Mucosa of gallbladder (tissue), 1 donor: ENCODE data around the gene HMBS. TPM values are rescaled to one million over a fixed set of nuclear protein-coding genes. Genes with fewer than 3 reads are reported as not detected.
"Not testable (repeated sequence)": the region's sequence is repeated elsewhere in the genome, so short reads cannot be mapped to it uniquely, and the experiment has no call there.

Experiments
- DNase-seq: peaks from one replicate; pipeline ENCODE4 v3.0.0-alpha.2; 2020; ENCODE audit warnings: low spot score
- total RNA-seq: library from RNA; stranded (reverse); gene quantifications from one replicate; pipeline ENCODE4 v1.2.1, GENCODE V29; 2021
- donor health status: DM: no; HTN: no; CAD: no.

Gene HMBS
- total RNA-seq, 1 donor from 2014 or later = 12.3 TPM

DNA sequence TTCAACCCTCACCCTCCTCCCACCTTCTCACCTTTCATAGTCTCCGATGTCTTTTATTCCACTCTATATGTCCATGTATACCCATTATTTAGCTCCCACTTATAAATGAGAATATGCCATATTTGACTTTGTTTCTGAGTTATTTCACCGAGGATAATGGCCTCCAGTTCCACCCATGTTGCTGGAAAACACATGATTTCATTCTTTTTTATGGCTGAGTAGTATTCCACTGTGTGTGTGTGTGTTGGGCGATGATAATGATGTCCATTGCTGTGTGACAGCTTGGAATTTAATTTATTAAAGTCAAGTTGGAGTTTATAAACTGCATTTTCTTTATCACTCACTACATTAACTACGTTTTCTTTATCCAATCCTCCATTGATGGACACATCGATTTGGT is 33.5 kb downstream of the HMBS start:
- no peak for DNase-seq

DNA sequence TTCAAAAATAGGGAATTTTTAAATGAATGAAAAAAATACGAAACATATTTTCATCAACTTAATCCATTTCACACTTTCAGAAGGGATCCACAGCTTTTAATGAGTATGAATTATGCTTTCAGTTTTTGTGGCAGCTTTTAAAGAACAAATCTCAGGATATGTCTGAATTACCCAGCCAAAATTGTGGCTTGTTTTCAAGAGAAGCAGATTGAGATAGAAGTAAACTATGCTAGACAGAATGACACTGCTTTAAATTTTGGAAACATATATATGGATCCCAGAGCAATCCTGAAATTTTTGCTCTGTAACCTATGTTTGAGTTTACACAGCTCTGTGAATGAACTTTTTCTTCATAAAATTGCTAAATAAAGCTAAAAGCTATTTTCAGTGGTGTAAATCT is 34.3 kb downstream of the HMBS start:
- no peak for DNase-seq

DNA sequence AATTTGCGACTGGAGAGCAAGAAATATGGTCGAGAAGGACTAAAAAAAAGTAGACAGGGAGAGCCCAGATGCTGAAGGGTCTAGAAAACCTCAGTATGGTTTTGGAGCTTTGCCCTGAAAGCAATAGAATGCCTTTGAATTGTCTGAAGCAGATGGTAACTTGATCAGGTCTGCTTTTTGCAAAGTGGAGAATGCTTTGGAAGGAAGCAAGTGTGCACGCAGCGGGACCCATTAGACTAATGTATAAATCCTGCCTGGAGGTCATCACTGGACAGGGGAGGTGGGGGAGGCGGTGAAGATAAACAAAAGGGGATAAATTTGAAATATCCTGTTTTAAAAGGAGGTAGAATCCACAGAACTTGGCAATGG is 35.9 kb downstream of the HMBS start:
- no peak for DNase-seq

DNA sequence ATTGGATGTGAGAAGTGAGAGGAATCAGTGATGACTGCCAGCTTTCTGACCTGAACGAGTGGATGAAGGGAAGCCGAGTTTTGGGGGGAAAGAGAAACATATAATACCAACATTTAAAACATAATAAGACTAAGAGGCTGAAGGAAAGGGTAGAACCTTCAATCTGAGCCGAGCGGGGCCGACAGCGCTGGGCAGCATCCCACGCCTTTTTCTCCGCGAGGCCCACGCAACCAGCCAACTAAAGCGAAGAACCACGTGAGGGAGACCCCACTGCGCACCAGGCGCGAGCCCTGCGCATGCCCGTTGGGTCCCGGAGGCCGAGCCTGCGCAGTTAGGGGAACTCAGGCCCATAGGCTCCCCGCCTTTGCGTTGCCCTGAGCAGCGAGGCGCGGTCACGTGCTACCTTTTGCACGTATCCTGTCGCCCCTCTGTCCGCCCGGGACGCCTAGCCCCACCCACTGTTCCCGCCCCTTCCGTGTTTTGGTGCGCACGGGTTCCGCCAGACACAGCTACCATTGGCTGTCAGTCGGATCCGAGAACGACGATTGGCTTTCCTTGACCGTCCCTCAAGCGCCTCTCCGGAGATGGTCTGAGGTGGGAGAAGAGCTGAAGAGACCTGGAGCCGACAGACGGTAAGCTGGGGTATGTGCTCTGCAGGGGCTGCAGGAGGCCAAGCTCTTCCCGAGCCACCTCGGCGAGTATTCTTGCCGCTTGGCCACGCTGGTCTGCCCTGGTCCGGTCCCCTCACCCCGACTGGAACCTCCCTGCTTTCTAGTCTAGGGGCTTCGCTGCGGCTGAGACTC is 36.5 kb downstream of the HMBS start, which contains the start of gene HINFP:
Gene HINFP (plus strand): TSS at position 573 of the 803 bp plus-strand sequence. CDS start 5,365 bp downstream, outside the sequence.
- DNase-seq = peak; percentile 99

DNA sequence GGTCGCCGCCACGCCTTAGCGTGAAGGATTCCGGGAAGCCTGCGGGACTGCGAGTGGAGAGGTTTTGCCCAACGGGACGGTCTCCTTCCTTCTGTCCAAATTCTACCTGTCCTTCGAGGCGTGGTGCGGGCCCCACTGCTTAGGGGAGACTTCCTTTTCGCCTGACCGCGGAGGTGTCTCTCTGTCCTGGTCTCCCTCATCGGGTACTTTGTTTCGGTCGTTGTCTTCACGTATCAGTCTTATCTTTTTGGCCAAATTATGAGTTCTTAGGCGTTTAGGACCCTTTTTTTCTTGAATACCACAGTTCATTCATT is 37.1 kb downstream of the HMBS start:
- no peak for DNase-seq

DNA sequence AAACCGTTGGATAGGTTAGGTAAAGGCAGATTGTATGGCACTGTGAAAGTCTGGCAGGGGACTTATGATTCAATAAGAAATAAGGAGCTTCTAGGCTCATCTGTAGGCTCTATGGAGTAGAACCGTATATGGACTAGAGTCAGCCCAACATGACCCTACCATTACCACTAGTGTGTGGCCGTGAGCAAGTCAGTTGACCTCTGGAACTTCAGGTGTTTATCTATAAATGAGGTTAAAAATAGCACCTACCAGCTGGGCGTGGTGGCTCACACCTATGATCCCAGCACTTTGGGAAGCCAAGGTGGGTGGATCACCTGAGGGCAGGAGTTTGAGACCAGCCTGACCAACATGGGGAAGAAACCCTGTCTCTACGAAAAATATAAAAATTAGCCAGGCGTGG is 41.1 kb downstream of the HMBS start:
- DNase-seq = no peak

DNA sequence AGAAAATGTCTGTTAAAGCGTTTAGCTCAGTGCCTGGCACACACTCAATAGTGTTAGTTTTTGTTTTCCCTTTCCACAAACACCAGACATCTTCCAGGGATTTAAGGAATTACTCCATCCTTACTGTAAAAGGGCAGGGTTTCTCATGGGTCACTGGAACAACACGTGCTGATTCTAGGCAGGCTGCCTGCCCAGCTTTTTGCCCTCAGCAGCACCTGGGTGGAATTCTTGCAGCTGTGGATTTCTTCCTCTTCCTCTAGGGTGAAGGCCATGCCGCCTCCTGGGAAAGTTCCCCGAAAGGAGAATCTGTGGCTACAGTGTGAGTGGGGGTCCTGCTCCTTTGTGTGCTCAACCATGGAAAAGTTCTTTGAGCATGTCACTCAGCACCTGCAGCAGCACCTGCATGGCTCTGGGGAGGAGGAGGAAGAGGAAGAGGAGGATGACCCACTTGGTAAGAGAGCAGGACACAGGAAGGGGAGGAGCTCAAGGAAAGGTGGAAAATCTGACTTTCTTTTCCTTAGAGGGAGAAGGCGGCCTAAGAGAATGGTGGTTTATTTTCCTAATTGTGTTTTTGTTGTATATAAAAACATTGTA is 42.1 kb downstream of the HMBS start:
- no peak for DNase-seq

DNA sequence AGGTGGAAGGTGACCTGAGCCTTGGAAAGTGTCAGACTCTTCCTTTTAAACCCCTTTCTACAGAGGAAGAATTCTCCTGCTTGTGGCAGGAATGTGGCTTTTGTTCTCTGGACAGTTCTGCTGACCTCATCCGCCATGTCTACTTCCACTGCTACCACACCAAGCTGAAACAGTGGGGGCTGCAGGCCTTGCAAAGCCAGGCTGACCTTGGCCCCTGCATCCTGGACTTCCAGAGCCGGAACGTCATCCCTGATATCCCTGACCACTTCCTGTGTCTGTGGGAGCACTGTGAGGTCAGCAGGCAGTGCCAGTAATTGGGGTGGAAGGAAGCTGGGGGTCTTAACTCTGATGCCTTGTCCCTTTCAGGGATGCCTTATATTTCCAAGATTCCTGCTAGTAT is 46.0 kb downstream of the HMBS start:
- no peak for DNase-seq

DNA sequence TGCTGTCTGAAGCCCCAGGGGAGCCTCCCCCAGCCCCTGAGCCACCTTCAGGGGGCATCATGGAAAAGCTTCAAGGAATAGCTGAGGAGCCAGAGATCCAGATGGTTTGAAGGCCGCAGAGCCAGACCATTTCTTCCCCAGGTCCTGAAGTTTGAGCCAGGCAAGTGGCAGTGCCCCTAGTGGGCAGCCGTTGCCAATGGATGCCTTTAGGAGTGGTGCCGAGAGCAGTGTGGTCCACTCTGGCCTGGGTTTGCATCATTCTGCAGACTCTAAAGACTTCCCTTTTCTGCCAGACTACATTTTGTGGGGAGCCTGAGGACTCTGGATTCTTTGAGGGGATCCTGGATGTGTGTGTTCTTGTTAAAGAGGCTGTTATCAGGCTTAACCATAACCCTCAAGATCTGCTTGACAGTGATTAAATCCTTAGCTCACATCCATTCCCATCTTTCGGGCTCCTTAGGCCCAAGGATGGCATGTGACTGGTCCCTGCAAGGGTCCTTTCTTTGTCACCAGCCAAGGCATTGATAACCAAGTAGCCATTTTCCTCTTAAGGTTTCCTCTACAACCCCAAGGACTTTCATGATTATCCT is 49.8 kb downstream of the HMBS start:
- DNase-seq = no peak

DNA sequence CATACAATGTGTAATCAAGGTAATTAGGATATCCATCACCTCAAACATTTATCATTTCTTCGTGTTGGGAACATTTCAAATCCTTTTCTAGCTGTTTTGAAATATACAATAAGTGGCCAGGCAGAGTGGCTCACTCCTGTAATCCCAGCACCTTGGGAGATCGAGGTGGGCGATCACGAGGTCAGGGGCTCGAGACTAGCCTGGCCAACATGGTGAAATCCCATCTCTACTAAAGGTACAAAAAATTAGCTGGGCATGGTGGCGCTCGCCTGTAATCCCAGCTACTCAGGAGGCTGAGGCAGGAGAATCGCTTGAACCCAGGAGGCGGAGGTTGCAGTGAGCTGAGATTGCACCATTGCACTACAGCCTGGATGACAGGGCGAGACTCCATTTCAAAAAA is 54.6 kb downstream of the HMBS start:
- DNase-seq = not testable (repeated sequence)

Other genes with a start within 250 kb of the HMBS start
- 0.06 TPM for gene CXCR5, start 201.0 kb upstream of the HMBS start, total RNA-seq
- 107 TPM for gene BCL9L, start 159.0 kb upstream of the HMBS start, total RNA-seq
- gene UPK2, start 128.6 kb upstream of the HMBS start, total RNA-seq = not detected
- not detected for gene FOXR1, start 113.1 kb upstream of the HMBS start, total RNA-seq
- gene CENATAC, start 86.7 kb upstream of the HMBS start, total RNA-seq = 23.2 TPM
- 662 TPM for gene RPS25, start 66.5 kb upstream of the HMBS start, total RNA-seq
- gene TRAPPC4, start 66.1 kb upstream of the HMBS start, total RNA-seq = 82.6 TPM
- gene SLC37A4, start 54.0 kb upstream of the HMBS start, total RNA-seq = 64.3 TPM
- gene HYOU1, start 27.7 kb upstream of the HMBS start, total RNA-seq = 201 TPM
- gene VPS11, start 17.1 kb upstream of the HMBS start, total RNA-seq = 33.4 TPM
- gene DPAGT1, start 17.0 kb downstream of the HMBS start, total RNA-seq = 65.9 TPM
- 21.9 TPM for gene C2CD2L, start 22.5 kb downstream of the HMBS start, total RNA-seq
- gene HINFP, start 36.7 kb downstream of the HMBS start, total RNA-seq = 35.9 TPM
- gene ABCG4, start 64.2 kb downstream of the HMBS start, total RNA-seq = 0.17 TPM
- gene NLRX1, start 83.8 kb downstream of the HMBS start, total RNA-seq = 24.6 TPM
- gene NHERF4, start 100.6 kb downstream of the HMBS start, total RNA-seq = 107 TPM
- gene CBL, start 121.5 kb downstream of the HMBS start, total RNA-seq = 15.6 TPM
- gene MCAM, start 232.2 kb downstream of the HMBS start, total RNA-seq = 130 TPM
- gene RNF26, start 249.6 kb downstream of the HMBS start, total RNA-seq = 36.4 TPM